GM19035 (cell line): Measurements from ENCODE around the gene ARHGAP42.

ENCODE experiments used
- ATAC-seq: cut with Tn5 transposase; IDR thresholded peaks from one replicate; pipeline ENCODE4 v1.9.1; 2021; ENCODE audit not compliant: unreplicated experiment

ARHGAP42 gene

GRCh38 chr11:100957499-100957898 is 270.4 kb downstream of the ARHGAP42 start:
- ATAC-seq = no peak

- ATAC-seq = no peak
These were observed 274.5 kb downstream of the ARHGAP42 start for GRCh38 chr11:100961633-100962032.

- ATAC-seq = no peak
These were observed 276.3 kb downstream of the ARHGAP42 start for GRCh38 chr11:100963375-100963774.

GRCh38 chr11:100964435-100964834 is 277.3 kb downstream of the ARHGAP42 start:
- ATAC-seq = no peak

GRCh38 chr11:100965346-100965745 is 278.3 kb downstream of the ARHGAP42 start:
- ATAC-seq = no peak

- ATAC-seq = no peak
These were observed 279.3 kb downstream of the ARHGAP42 start for GRCh38 chr11:100966366-100966765.

GRCh38 chr11:100969008-100969407 is 281.9 kb downstream of the ARHGAP42 start:
- ATAC-seq = no peak

GRCh38 chr11:100970283-100971164 is 283.4 kb downstream of the ARHGAP42 start:
- ATAC-seq = no peak

GRCh38 chr11:100972046-100972445 is 285.0 kb downstream of the ARHGAP42 start:
- no peak for ATAC-seq

GRCh38 chr11:100978442-100978841 is 291.4 kb downstream of the ARHGAP42 start:
- no peak for ATAC-seq

- no peak for ATAC-seq
These were observed 291.9 kb downstream of the ARHGAP42 start for GRCh38 chr11:100978939-100979338.

- ATAC-seq = no peak
These were observed 293.1 kb downstream of the ARHGAP42 start for GRCh38 chr11:100980156-100980555.

- ATAC-seq = no peak
These were observed 294.2 kb downstream of the ARHGAP42 start for GRCh38 chr11:100981196-100981824.

- peak; percentile 85 for ATAC-seq
These were observed 297.6 kb downstream of the ARHGAP42 start for GRCh38 chr11:100984668-100985067.

- ATAC-seq = no peak
These were observed 303.8 kb downstream of the ARHGAP42 start for GRCh38 chr11:100990931-100991330.

GRCh38 chr11:100991541-100991940 is 304.5 kb downstream of the ARHGAP42 start:
- no peak for ATAC-seq

GRCh38 chr11:100994966-100995365 is 307.9 kb downstream of the ARHGAP42 start:
- no peak for ATAC-seq

GRCh38 chr11:100999756-101000155 is 312.7 kb downstream of the ARHGAP42 start:
- ATAC-seq = no peak

- peak; percentile 78 for ATAC-seq
These were observed 316.4 kb downstream of the ARHGAP42 start for GRCh38 chr11:101003468-101003867.

- ATAC-seq = no peak
These were observed 322.0 kb downstream of the ARHGAP42 start for GRCh38 chr11:101008961-101009689.

- ATAC-seq = no peak
These were observed 322.6 kb downstream of the ARHGAP42 start for GRCh38 chr11:101009690-101010055.

- no peak for ATAC-seq
These were observed 323.8 kb downstream of the ARHGAP42 start for GRCh38 chr11:101010899-101011298.
